OCI-LY3 (cell line): Measurements from ENCODE around the gene HERC2.

Experiments used
- H2AFZ ChIP-seq: fragments of 200-600, 300-600 bp; shearing (Covaris generic); 2 replicates; pipeline ENCODE4 v1.6.0; 2014; ENCODE audit warnings: antibody characterized with exemption, low read depth, low read length
- H3K27ac ChIP-seq: fragments of 200-600, 300-600 bp; sonication (generic); 2 replicates; pipeline ENCODE4 v1.5.1; 2014; ENCODE audit warnings: mild to moderate bottlenecking, low read length, moderate library complexity, mixed read lengths
- H3K27me3 ChIP-seq: fragments of 200-600, 300-600 bp; sonication (generic); 2 replicates; pipeline ENCODE4 v1.6.1; 2014; ENCODE audit warnings: low read depth, low read length, mixed read lengths
- H3K36me3 ChIP-seq: fragments of 200-600, 300-600 bp; sonication (generic); replicated peaks from 2 replicates; pipeline ENCODE3; 2014; ENCODE audit warnings: low read depth, low read length, mixed read lengths
- H3K4me1 ChIP-seq: fragments of 300-600, 200-600 bp; sonication (generic); 2 replicates; pipeline ENCODE4 v1.6.1; 2014; ENCODE audit warnings: low read length, mixed read lengths
- H3K4me2 ChIP-seq: fragments of 200-600, 300-600 bp; sonication (generic); 2 replicates; pipeline ENCODE4 v1.6.1; 2014; ENCODE audit warnings: low read length, mixed read lengths
- H3K4me3 ChIP-seq: fragments of 300-600, 200-600 bp; sonication (generic); 2 replicates; pipeline ENCODE4 v1.5.1; 2014; ENCODE audit warnings: antibody characterized with exemption, mild to moderate bottlenecking, low read length, moderate library complexity
- H3K79me2 ChIP-seq: fragments of 300-600, 200-600 bp; shearing (Covaris generic); 2 replicates; pipeline ENCODE4 v1.6.1; 2014; ENCODE audit warnings: mild to moderate bottlenecking, low read length, mixed read lengths
- H3K9ac ChIP-seq: fragments of 300-600, 200-600 bp; shearing (Covaris generic); 2 replicates; pipeline ENCODE4 v1.6.0; 2014; ENCODE audit warnings: mild to moderate bottlenecking, low read length, moderate library complexity
- H3K9me3 ChIP-seq: fragments of 200-600, 300-600 bp; shearing (Covaris generic); 2 replicates; pipeline ENCODE4 v1.6.1; 2014; ENCODE audit warnings: low read length, mixed read lengths; ENCODE audit not compliant: insufficient read depth
- H4K20me1 ChIP-seq: fragments of 200-600, 300-600 bp; sonication (generic); 2 replicates; pipeline ENCODE4 v1.6.1; 2016; ENCODE audit warnings: low read length, mixed read lengths; ENCODE audit not compliant: insufficient read depth
- CTCF ChIP-seq: fragments of 200-600, 300-600 bp; sonication (generic); IDR thresholded peaks from 2 replicates; pipeline ENCODE4 v1.5.1; 2014; ENCODE audit warnings: antibody characterized with exemption, low read length, low read depth
- EZH2phosphoT487 ChIP-seq: fragments of 200-600 bp; shearing (Covaris generic); IDR thresholded peaks from 2 replicates; pipeline ENCODE4 v1.6.1; 2018; ENCODE audit warnings: antibody characterized with exemption, mixed run types, low read depth

The HERC2 gene

GRCh38 chr15:28079313-28079969, 242.5 kb downstream of the HERC2 start:
- H4K20me1 ChIP-seq = no peaks in the 10 kb centered on the region
- H3K9me3 ChIP-seq = no peaks in the 10 kb centered on the region
- H2AFZ ChIP-seq = no peak overlapping the region
- no peak overlapping the region for H3K4me2 ChIP-seq
- H3K4me3 ChIP-seq = no peak overlapping the region
- H3K27ac ChIP-seq = no peak overlapping the region
- H3K9ac ChIP-seq = no peak overlapping the region
- no peaks in the 10 kb centered on the region for H3K4me1 ChIP-seq
- no peak for TF ChIP-seq EZH2phosphoT487
- TF ChIP-seq CTCF = no peak
- H3K27me3 ChIP-seq = no peaks in the 10 kb centered on the region
- no peaks in the 10 kb centered on the region for H3K79me2 ChIP-seq
- no peaks in the 10 kb centered on the region for H3K36me3 ChIP-seq

- Histone ChIP-seq H3K9me3 (no peaks in the 10 kb centered on the region), H3K4me2 (no peak overlapping the region), H3K27me3 (no peaks in the 10 kb centered on the region), H3K4me3 (no peak overlapping the region), H4K20me1 (no peaks in the 10 kb centered on the region), H3K9ac (no peak overlapping the region), H2AFZ (no peak overlapping the region), H3K36me3 (no peaks in the 10 kb centered on the region), H3K27ac (no peak overlapping the region), H3K79me2 (no peaks in the 10 kb centered on the region), H3K4me1 (no peaks in the 10 kb centered on the region)
- TF ChIP-seq EZH2phosphoT487 (no peak), CTCF (no peak)
Measured at GRCh38 chr15:28078191-28078719, 243.7 kb downstream of the HERC2 start.

GRCh38 chr15:28075573-28075972, 246.4 kb downstream of the HERC2 start:
- H3K4me1 ChIP-seq = no peaks in the 10 kb centered on the region
- no peak overlapping the region for H3K4me2 ChIP-seq
- no peaks in the 10 kb centered on the region for H3K36me3 ChIP-seq
- no peak overlapping the region for H2AFZ ChIP-seq
- TF ChIP-seq EZH2phosphoT487 (no peak), CTCF (no peak)
- no peaks in the 10 kb centered on the region for H3K9me3 ChIP-seq
- no peak overlapping the region for H3K27ac ChIP-seq
- no peaks in the 10 kb centered on the region for H3K79me2 ChIP-seq
- no peak overlapping the region for H3K9ac ChIP-seq
- no peaks in the 10 kb centered on the region for H3K27me3 ChIP-seq
- no peak overlapping the region for H3K4me3 ChIP-seq
- no peaks in the 10 kb centered on the region for H4K20me1 ChIP-seq

- Histone ChIP-seq H4K20me1 (no peaks in the 10 kb centered on the region), H3K4me3 (no peak overlapping the region), H2AFZ (no peak overlapping the region), H3K9me3 (no peaks in the 10 kb centered on the region), H3K4me2 (no peak overlapping the region), H3K27ac (no peak overlapping the region), H3K79me2 (no peaks in the 10 kb centered on the region), H3K27me3 (no peaks in the 10 kb centered on the region), H3K36me3 (no peaks in the 10 kb centered on the region), H3K4me1 (no peaks in the 10 kb centered on the region), H3K9ac (no peak overlapping the region)
- TF ChIP-seq CTCF = no peak
- no peak for TF ChIP-seq EZH2phosphoT487
Measured at GRCh38 chr15:28068930-28069329, 253.0 kb downstream of the HERC2 start.
